ENCODE data around the gene STRIT1.

STRIT1 gene

GRCh38 chr3:155334215-155334913 lies 40.9 kb upstream of the STRIT1 start:
- no peak for DNase-seq (ENCODE audit: extremely low spot score)
- TF ChIP-seq CTBP1 (IDR thresholded peaks at IDR 0.05; ENCODE audit: borderline replicate concordance) (no peak), L3MBTL2 (conservative IDR thresholded peaks at IDR 0.05) (no peak), HDGF (IDR thresholded peaks at IDR 0.05; ENCODE audit: borderline replicate concordance) (no peak), FOXM1 (IDR thresholded peaks at IDR 0.05; ENCODE audit: borderline replicate concordance) (no peak), FOXA1 (IDR thresholded peaks at IDR 0.05) (no peak), NFRKB (IDR thresholded peaks at IDR 0.05) (no peak), PKNOX1 (IDR thresholded peaks at IDR 0.05) (no peak), LEF1 (IDR thresholded peaks at IDR 0.05; ENCODE audit: borderline replicate concordance) (no peak), TARDBP (IDR thresholded peaks at IDR 0.05) (no peak), SP1 (IDR thresholded peaks at IDR 0.05) (no peak), ZNF384 (IDR thresholded peaks at IDR 0.05) (no peak)
- ChIA-PET POLR2A (no interaction called here), CTCF (no interaction called here)

GRCh38 chr3:155332716-155333115 lies 39.2 kb upstream of the STRIT1 start:
- ChIA-PET CTCF (no interaction called here), POLR2A (no interaction called here)
- DNase-seq (ENCODE audit: extremely low spot score), result no peak
- TF ChIP-seq FOXM1 (IDR thresholded peaks at IDR 0.05; ENCODE audit: borderline replicate concordance) (no peak), FOXK2 (IDR thresholded peaks at IDR 0.05) (no peak), ZNF384 (IDR thresholded peaks at IDR 0.05) (no peak), BHLHE40 (IDR thresholded peaks at IDR 0.05; ENCODE audit: borderline replicate concordance) (no peak), ARNT (IDR thresholded peaks at IDR 0.05) (no peak), PKNOX1 (IDR thresholded peaks at IDR 0.05) (no peak), NFRKB (IDR thresholded peaks at IDR 0.05) (no peak), FOXA1 (IDR thresholded peaks at IDR 0.05) (no peak), LEF1 (IDR thresholded peaks at IDR 0.05; ENCODE audit: borderline replicate concordance) (no peak), HDGF (IDR thresholded peaks at IDR 0.05; ENCODE audit: borderline replicate concordance) (no peak), CTBP1 (IDR thresholded peaks at IDR 0.05; ENCODE audit: borderline replicate concordance) (no peak), L3MBTL2 (conservative IDR thresholded peaks at IDR 0.05) (no peak), SUZ12 (IDR thresholded peaks at IDR 0.05) (no peak), TARDBP (IDR thresholded peaks at IDR 0.05) (no peak), ELF4 (IDR thresholded peaks at IDR 0.05) (no peak), SP1 (IDR thresholded peaks at IDR 0.05) (no peak)

GRCh38 chr3:155331078-155331477 lies 37.6 kb upstream of the STRIT1 start:
- DNase-seq (ENCODE audit: extremely low spot score), result no peak
- ChIA-PET CTCF (interaction anchor here (0.6 kb wide), 1 partner anchor 22 kb away, joined by 3 read pairs; no protein-coding TSS in a partner anchor), POLR2A (no interaction called here)
- no peak for TF ChIP-seq CTBP1 (IDR thresholded peaks at IDR 0.05; ENCODE audit: borderline replicate concordance)
- TF ChIP-seq NFRKB (IDR thresholded peaks at IDR 0.05), result no peak
- no peak for TF ChIP-seq ARNT (IDR thresholded peaks at IDR 0.05)
- TF ChIP-seq TARDBP (IDR thresholded peaks at IDR 0.05), result no peak
- no peak for TF ChIP-seq FOXM1 (IDR thresholded peaks at IDR 0.05; ENCODE audit: borderline replicate concordance)
- no peak for TF ChIP-seq SP1 (IDR thresholded peaks at IDR 0.05)
- no peak for TF ChIP-seq HDGF (IDR thresholded peaks at IDR 0.05; ENCODE audit: borderline replicate concordance)

- ChIA-PET POLR2A (no interaction called here), CTCF (no interaction called here)
- DNase-seq (ENCODE audit: extremely low spot score), result no peak
These were observed 36.9 kb upstream of the STRIT1 start for GRCh38 chr3:155330370-155330769.

GRCh38 chr3:155329513-155330048 lies 36.1 kb upstream of the STRIT1 start:
- POLR2A ChIA-PET, result no interaction called here
- no peak for DNase-seq (ENCODE audit: extremely low spot score)
- CTCF ChIA-PET, result no interaction called here
- no peak for TF ChIP-seq PKNOX1 (IDR thresholded peaks at IDR 0.05)
- no peak for TF ChIP-seq ELF4 (IDR thresholded peaks at IDR 0.05)
- no peak for TF ChIP-seq SUZ12 (IDR thresholded peaks at IDR 0.05)
- TF ChIP-seq HDGF (IDR thresholded peaks at IDR 0.05; ENCODE audit: borderline replicate concordance), result no peak
- no peak for TF ChIP-seq BHLHE40 (IDR thresholded peaks at IDR 0.05; ENCODE audit: borderline replicate concordance)
- TF ChIP-seq ARNT (IDR thresholded peaks at IDR 0.05), result no peak
- no peak for TF ChIP-seq CTBP1 (IDR thresholded peaks at IDR 0.05; ENCODE audit: borderline replicate concordance)
- no peak for TF ChIP-seq FOXK2 (IDR thresholded peaks at IDR 0.05)
- no peak for TF ChIP-seq TARDBP (IDR thresholded peaks at IDR 0.05)
- no peak for TF ChIP-seq L3MBTL2 (conservative IDR thresholded peaks at IDR 0.05)
- no peak for TF ChIP-seq LEF1 (IDR thresholded peaks at IDR 0.05; ENCODE audit: borderline replicate concordance)
- TF ChIP-seq SP1 (IDR thresholded peaks at IDR 0.05), result no peak
- TF ChIP-seq FOXA1 (IDR thresholded peaks at IDR 0.05), result no peak
- TF ChIP-seq FOXM1 (IDR thresholded peaks at IDR 0.05; ENCODE audit: borderline replicate concordance), result no peak

More at GRCh38 chr3:155330370-155330769, 36.9 kb upstream of the STRIT1 start:
- TF ChIP-seq ELF4 (IDR thresholded peaks at IDR 0.05), result no peak
- no peak for TF ChIP-seq SP1 (IDR thresholded peaks at IDR 0.05)
- no peak for TF ChIP-seq CTBP1 (IDR thresholded peaks at IDR 0.05; ENCODE audit: borderline replicate concordance)
- no peak for TF ChIP-seq NFRKB (IDR thresholded peaks at IDR 0.05)
- no peak for TF ChIP-seq FOXA1 (IDR thresholded peaks at IDR 0.05)
- TF ChIP-seq PKNOX1 (IDR thresholded peaks at IDR 0.05), result no peak
- no peak for TF ChIP-seq LEF1 (IDR thresholded peaks at IDR 0.05; ENCODE audit: borderline replicate concordance)
- TF ChIP-seq ZNF384 (IDR thresholded peaks at IDR 0.05), result no peak
- TF ChIP-seq ARNT (IDR thresholded peaks at IDR 0.05), result no peak
- TF ChIP-seq SUZ12 (IDR thresholded peaks at IDR 0.05), result no peak
- TF ChIP-seq L3MBTL2 (conservative IDR thresholded peaks at IDR 0.05), result no peak
- no peak for TF ChIP-seq FOXM1 (IDR thresholded peaks at IDR 0.05; ENCODE audit: borderline replicate concordance)
- no peak for TF ChIP-seq FOXK2 (IDR thresholded peaks at IDR 0.05)
- TF ChIP-seq TARDBP (IDR thresholded peaks at IDR 0.05), result no peak
- no peak for TF ChIP-seq HDGF (IDR thresholded peaks at IDR 0.05; ENCODE audit: borderline replicate concordance)
- TF ChIP-seq BHLHE40 (IDR thresholded peaks at IDR 0.05; ENCODE audit: borderline replicate concordance), result no peak

Data from HEK293T (cell line).